Activated CD4-positive, alpha-beta T cell treated with anti-CD3 and anti-CD28 coated beads, Interleukin-2, amount 10 ng/mL, durations not matched to agents 7 days and 5 days (primary cell): ENCODE results near the gene ATP8B4. TPM values are rescaled to one million over a fixed set of nuclear protein-coding genes. Genes with fewer than 3 reads are reported as not detected.

Source experiments
- CTCF ChIA-PET: fragments of 350-600 bp; sonication (Branson Sonifier 250); formaldehyde crosslinking; loops from one replicate; lab custom pipeline; 2021; ENCODE audit warnings: antibody characterized with exemption; lab: Charles Lee
- POLR2A ChIA-PET: fragments of 350-600 bp; sonication (Branson Sonifier 250); formaldehyde crosslinking; loops from one replicate; lab custom pipeline; 2021; ENCODE audit warnings: antibody characterized with exemption; lab: Charles Lee
- DNase-seq: peaks from one replicate; pipeline ENCODE4 v3.0.0-alpha.2; 2020
- H3K27ac Mint-ChIP-seq: one replicate; pipeline ENCODE4 v1.8.0; 2021; ENCODE audit warnings: mild to moderate bottlenecking, moderate library complexity, mixed read lengths
- H3K27me3 Mint-ChIP-seq: one replicate; pipeline ENCODE4 v1.8.0; 2021; ENCODE audit warnings: mixed read lengths
- H3K36me3 Mint-ChIP-seq: one replicate; pipeline ENCODE4 v1.8.0; 2021; ENCODE audit warnings: low read depth, mixed read lengths
- H3K4me1 Mint-ChIP-seq: one replicate; pipeline ENCODE4 v1.8.0; 2021; ENCODE audit warnings: mixed read lengths
- H3K4me3 Mint-ChIP-seq: one replicate; pipeline ENCODE4 v1.8.0; 2021; ENCODE audit warnings: mild to moderate bottlenecking, moderate library complexity, mixed read lengths
- H3K9me3 Mint-ChIP-seq: one replicate; pipeline ENCODE4 v1.8.0; 2021; ENCODE audit warnings: mixed read lengths
- total RNA-seq, 2 experiments: library from RNA; stranded (reverse); gene quantifications; one replicate each; pipeline ENCODE4 v1.2.3, GENCODE V29; 2021

ATP8B4 gene
- total RNA-seq, 2 experiments from 2014 or later: 6.8 TPM

DNA sequence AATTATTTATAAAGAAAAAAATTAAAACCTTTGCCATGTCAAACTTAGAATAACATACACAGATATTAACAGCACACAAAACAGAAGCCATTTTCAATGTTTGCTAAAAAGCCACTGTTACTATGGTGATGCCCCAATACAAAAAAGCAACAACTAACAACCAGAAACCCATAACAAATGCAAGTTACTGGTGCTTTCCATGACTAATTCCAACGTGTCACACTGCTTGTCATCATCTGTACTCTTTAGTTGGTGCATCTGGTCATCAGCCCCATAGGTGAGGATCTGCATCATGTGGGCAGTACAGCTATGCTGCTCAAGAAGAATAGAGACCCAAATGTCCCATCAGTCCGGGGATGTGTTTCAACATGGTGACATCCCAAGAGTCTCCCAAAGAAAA, 52.8 kb downstream of the ATP8B4 start:
- peaks cover 5% of the 10 kb centered on the region for H3K27me3 Mint-ChIP-seq
- no peak overlapping the region for H3K4me3 Mint-ChIP-seq
- peak; percentile 25 for DNase-seq
- POLR2A ChIA-PET: interaction anchor here (0.7 kb wide), 1 partner anchor 71 kb away, joined by 3 read pairs; no protein-coding TSS in a partner anchor
- H3K4me1 Mint-ChIP-seq: peaks cover 18% of the 10 kb centered on the region
- H3K9me3 Mint-ChIP-seq: no peaks in the 10 kb centered on the region
- H3K36me3 Mint-ChIP-seq: peaks cover 2% of the 10 kb centered on the region
- CTCF ChIA-PET: no interaction called here
- H3K27ac Mint-ChIP-seq: no peak overlapping the region

DNA sequence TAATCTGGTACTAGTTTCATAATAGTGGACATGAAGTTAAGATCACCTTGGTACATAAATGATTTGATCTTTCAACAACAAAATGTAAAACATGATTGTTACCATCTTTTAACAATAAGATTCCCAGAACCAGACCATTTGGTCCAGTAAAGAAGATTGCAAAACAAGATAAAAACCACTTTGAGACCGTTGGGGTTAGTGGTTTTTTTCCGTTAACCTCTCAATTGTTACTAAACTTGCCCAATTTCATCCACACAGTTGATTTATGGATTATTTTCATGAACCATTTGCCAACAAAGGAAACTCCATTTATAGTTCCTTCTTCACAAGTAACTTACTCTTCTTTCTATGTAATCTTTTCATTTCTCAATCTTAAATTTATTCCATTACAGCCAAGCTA, 53.8 kb downstream of the ATP8B4 start:
- no peak overlapping the region for H3K27ac Mint-ChIP-seq
- POLR2A ChIA-PET: no interaction called here
- no peaks in the 10 kb centered on the region for H3K9me3 Mint-ChIP-seq
- H3K4me1 Mint-ChIP-seq: peaks cover 18% of the 10 kb centered on the region
- peaks cover 4% of the 10 kb centered on the region for H3K36me3 Mint-ChIP-seq
- DNase-seq: no peak
- CTCF ChIA-PET: no interaction called here
- peaks cover 5% of the 10 kb centered on the region for H3K27me3 Mint-ChIP-seq
- no peak overlapping the region for H3K4me3 Mint-ChIP-seq

DNA sequence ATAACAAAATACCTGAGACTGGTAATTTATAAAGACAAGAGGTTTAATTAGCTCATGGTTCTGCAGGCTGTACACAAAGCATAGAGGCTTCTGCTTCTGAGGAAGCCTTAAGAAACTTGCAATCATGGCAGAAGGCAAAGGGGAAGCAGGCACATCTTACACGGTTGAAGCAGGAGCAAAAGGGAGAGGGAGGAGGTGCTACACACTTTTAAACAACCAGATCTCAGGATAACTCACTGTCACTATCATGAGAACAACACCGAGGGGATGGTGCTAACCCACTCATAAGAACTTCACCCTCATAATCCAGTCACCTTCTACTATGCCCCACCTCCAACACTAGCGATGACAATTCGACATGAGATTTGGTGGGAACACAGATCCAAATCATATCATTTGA, 54.4 kb downstream of the ATP8B4 start:
- H3K27ac Mint-ChIP-seq: no peak overlapping the region
- CTCF ChIA-PET: interaction anchor here (1.4 kb wide), 1 partner anchor 10 kb away, joined by 3 read pairs; no protein-coding TSS in a partner anchor
- DNase-seq: no peak
- H3K4me1 Mint-ChIP-seq: peaks cover 18% of the 10 kb centered on the region
- H3K4me3 Mint-ChIP-seq: no peak overlapping the region
- peaks cover 5% of the 10 kb centered on the region for H3K27me3 Mint-ChIP-seq
- POLR2A ChIA-PET: no interaction called here
- peaks cover 4% of the 10 kb centered on the region for H3K36me3 Mint-ChIP-seq
- H3K9me3 Mint-ChIP-seq: no peaks in the 10 kb centered on the region

DNA sequence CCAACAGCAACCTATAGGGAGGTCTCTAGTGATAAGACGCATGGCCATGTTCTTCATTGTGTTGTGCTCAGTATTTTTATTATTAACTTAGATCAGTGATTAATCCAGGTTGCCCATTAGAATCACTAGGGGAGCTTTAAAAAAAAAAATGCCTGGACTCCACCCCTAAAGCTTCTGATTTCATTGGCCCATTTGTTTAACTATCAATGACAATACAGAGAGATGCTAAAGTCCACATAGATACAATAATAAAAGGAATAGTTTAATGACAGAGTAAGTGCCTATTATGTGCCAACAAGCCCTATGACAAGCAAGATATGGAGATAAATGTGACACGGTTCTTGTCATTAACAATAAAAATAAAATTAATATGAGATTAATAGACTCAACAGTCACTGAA, 55.8 kb downstream of the ATP8B4 start:
- DNase-seq: no peak
- H3K27ac Mint-ChIP-seq: no peak overlapping the region
- peaks cover 4% of the 10 kb centered on the region for H3K36me3 Mint-ChIP-seq
- ChIA-PET POLR2A (no interaction called here), CTCF (interaction anchor here (0.8 to 1.8 kb wide), 3 partner anchors 8 to 20 kb away, joined by 3 to 5 read pairs (median 4); no protein-coding TSS in a partner anchor)
- peaks cover 22% of the 10 kb centered on the region for H3K4me1 Mint-ChIP-seq
- H3K27me3 Mint-ChIP-seq: peaks cover 5% of the 10 kb centered on the region
- no peaks in the 10 kb centered on the region for H3K9me3 Mint-ChIP-seq
- H3K4me3 Mint-ChIP-seq: no peak overlapping the region

DNA sequence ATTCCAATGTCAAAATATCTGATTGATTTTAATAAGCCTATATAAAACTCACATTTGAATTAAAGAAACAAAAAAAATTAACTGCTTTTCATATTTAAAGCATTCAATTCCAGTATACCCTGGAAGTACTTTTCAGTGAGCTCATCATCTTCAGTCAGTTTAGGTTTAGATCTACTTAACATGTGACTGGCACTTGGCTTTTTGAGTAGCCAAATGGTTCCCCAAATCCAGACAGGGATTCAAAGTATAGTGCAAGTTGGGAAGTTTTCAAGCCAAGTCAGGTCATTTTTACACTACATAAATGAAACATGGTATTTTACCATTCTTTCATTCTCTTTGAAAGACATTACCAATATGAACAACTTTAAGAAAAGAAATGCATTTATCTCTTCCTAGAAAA, 57.5 kb downstream of the ATP8B4 start:
- Mint-ChIP-seq H3K9me3 (no peaks in the 10 kb centered on the region), H3K4me1 (peaks cover 13% of the 10 kb centered on the region), H3K4me3 (no peak overlapping the region), H3K27ac (no peak overlapping the region), H3K27me3 (peaks cover 1% of the 10 kb centered on the region), H3K36me3 (peaks cover 4% of the 10 kb centered on the region)
- no peak for DNase-seq
- CTCF ChIA-PET: interaction anchor here (0.6 to 0.9 kb wide), 3 partner anchors 13 to 1641 kb away, joined by 3 to 5 read pairs (median 4); no protein-coding TSS in a partner anchor
- POLR2A ChIA-PET: interaction anchor here (0.6 kb wide), 1 partner anchor 8 kb away, joined by 3 read pairs; no protein-coding TSS in a partner anchor

DNA sequence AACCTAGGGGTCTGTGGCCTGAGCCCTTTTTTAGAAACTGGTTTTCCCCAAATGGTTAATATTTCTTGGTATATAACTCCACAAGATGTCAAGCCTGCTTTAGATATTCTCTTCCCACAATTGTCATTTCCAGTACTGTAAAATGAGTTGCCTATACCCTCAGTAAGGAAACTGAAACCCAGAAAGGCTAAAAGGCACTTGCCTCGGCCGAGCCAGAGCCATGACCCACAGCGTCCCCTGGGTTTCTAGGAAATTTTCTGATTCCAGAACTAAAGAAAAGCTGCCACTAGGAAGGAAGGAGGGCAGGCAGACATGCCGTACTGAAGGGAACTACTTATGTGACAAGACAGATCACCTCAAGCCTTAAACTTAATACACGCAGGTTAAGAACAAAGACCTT, 59.1 kb downstream of the ATP8B4 start:
- ChIA-PET POLR2A (interaction anchor here (0.6 kb wide), 1 partner anchor 29 kb away, joined by 3 read pairs; no protein-coding TSS in a partner anchor), CTCF (interaction anchor here (0.5 kb wide), 1 partner anchor 1481 kb away, joined by 3 read pairs; no protein-coding TSS in a partner anchor)
- Mint-ChIP-seq H3K36me3 (peaks cover 4% of the 10 kb centered on the region), H3K27me3 (no peaks in the 10 kb centered on the region), H3K4me3 (no peak overlapping the region), H3K27ac (no peak overlapping the region), H3K4me1 (peaks cover 7% of the 10 kb centered on the region), H3K9me3 (no peaks in the 10 kb centered on the region)
- no peak for DNase-seq

DNA sequence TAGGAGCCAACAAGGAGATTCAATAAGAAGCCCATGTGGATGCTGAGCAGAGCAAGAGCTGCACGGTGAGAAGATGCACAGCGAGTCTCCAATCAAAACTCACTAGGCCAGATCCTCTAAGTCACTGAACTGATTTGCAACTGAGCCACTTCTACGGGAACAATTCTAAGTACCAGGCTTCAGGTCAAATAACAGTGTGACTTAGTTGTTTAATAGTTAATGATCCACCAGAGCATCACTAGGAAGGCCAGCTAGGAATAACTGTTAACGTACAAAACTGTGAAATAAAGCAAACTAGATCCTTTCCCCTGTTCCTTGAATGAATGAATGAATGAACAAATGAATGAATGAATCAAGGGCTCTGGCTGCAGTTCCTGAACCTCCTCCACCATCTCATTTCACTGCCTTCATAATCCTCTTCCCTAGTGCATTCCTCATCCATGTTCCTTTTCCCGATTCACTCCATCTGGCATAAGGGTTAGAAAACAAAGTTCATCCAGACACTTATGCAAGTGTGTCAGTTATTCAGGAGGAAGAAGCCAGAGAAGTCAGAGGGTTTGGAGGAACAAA, 59.7 kb downstream of the ATP8B4 start:
- Mint-ChIP-seq H3K4me3 (no peak overlapping the region), H3K9me3 (no peaks in the 10 kb centered on the region), H3K27ac (no peak overlapping the region), H3K36me3 (peaks cover 4% of the 10 kb centered on the region), H3K27me3 (no peaks in the 10 kb centered on the region), H3K4me1 (peaks cover 4% of the 10 kb centered on the region)
- DNase-seq: no peak
- ChIA-PET CTCF (no interaction called here), POLR2A (no interaction called here)

DNA sequence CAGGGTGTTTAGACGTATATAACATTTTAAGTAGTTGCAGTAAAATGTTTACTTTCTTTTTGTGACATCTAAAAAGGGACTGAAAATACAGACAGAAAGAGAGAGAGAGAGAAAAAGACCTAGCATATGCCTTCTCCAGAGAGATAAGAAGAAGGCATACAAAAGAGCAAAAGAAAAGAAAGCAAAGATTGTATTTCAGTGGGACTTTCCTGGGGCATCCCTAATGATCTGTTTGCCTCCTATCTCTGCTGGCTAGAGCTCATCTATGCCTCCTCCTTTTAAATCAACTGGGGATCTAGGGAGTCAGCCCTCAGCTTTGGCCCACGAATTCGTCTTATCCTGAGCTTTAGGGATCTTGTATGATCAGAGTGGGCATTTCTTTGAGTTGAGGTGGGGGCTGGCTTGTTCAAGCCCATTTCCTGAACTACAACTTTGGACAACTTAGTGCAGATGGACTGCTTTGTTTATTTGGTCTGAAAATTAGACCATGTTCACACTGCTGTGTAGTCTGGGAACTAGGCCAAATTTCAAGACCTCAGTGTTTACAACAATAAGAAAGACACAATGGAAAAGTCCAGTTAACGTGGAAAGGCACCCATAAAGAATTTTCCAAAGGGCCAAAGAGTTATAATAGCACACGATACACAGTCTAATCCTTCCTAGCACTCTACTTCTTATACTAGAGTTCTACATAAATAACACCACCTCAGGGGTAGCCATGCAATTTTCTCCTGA, 61.0 kb downstream of the ATP8B4 start:
- DNase-seq: no peak
- POLR2A ChIA-PET: no interaction called here
- H3K27me3 Mint-ChIP-seq: no peaks in the 10 kb centered on the region
- H3K9me3 Mint-ChIP-seq: no peaks in the 10 kb centered on the region
- peaks cover 2% of the 10 kb centered on the region for H3K36me3 Mint-ChIP-seq
- H3K4me1 Mint-ChIP-seq: peaks cover 4% of the 10 kb centered on the region
- no peak overlapping the region for H3K4me3 Mint-ChIP-seq
- no peak overlapping the region for H3K27ac Mint-ChIP-seq
- CTCF ChIA-PET: interaction anchor here (1.6 kb wide), 1 partner anchor 16 kb away, joined by 4 read pairs; no protein-coding TSS in a partner anchor

DNA sequence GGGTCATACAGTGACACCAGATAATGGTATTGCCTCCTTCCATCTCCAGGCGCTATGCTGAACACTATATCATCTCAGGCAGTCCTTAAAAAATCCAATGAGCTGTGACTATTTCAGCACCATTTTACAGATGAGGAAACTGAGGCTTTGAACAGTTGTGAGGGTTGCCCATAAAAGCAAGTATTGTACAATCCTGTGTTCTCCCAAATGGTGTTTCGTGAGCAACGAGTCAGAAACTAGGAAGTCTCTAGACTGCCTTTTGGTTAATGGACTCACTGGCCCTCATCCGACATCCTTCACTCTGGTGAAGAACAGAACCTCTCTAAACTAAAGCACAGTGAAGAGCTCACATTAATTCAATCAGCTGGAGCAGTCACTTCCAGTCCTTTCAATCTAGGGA, 61.8 kb downstream of the ATP8B4 start:
- peaks cover 4% of the 10 kb centered on the region for H3K4me1 Mint-ChIP-seq
- CTCF ChIA-PET: interaction anchor here (1.6 kb wide), 1 partner anchor 17 kb away, joined by 4 read pairs; no protein-coding TSS in a partner anchor
- POLR2A ChIA-PET: no interaction called here
- H3K9me3 Mint-ChIP-seq: no peaks in the 10 kb centered on the region
- no peak overlapping the region for H3K27ac Mint-ChIP-seq
- H3K27me3 Mint-ChIP-seq: no peaks in the 10 kb centered on the region
- no peak overlapping the region for H3K4me3 Mint-ChIP-seq
- DNase-seq: no peak
- peaks cover 2% of the 10 kb centered on the region for H3K36me3 Mint-ChIP-seq

DNA sequence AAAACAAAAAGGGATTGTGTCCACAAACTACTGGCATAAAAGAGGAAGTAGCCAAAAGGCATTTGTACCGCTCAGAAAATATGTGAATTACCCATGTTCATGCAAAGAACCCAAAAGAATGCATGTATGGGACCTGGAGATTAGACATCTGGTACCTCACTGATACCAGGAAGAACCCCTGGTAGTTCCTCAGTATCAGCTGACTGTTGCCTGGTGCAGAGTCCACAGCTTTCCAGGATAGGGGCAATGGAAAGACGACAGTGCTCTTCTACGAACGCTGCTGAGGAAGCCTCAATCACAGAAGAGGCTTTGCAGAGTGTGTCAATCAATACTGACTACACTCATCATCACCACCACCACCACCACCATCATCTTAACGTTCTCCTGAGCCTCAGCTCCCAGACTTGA, 63.3 kb downstream of the ATP8B4 start:
- H3K36me3 Mint-ChIP-seq: peaks cover 2% of the 10 kb centered on the region
- no peak for DNase-seq
- peaks cover 4% of the 10 kb centered on the region for H3K4me1 Mint-ChIP-seq
- CTCF ChIA-PET: interaction anchor here (0.9 to 1.3 kb wide), 2 partner anchors 8 to 43 kb away, joined by 3 read pairs; no protein-coding TSS in a partner anchor
- no peaks in the 10 kb centered on the region for H3K9me3 Mint-ChIP-seq
- POLR2A ChIA-PET: no interaction called here
- no peaks in the 10 kb centered on the region for H3K27me3 Mint-ChIP-seq
- no peak overlapping the region for H3K4me3 Mint-ChIP-seq
- no peak overlapping the region for H3K27ac Mint-ChIP-seq

DNA sequence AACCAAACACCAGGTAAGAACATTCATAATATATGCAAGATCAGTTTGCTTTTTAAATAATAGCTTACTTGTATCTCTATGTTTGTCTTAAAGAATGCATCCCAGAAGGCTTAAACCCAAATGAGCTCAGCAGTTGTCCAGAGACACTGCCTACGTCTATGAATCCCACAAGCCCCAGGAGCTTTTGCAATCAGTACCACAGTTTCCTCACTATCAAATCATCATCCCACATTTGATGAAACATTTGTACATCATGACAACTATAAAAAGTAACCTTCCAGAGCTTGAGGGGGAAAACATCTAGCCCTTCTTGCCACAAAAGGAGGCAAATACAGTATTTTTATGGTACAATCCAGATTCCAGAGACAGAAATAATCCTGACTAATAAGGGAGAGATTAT, 63.7 kb downstream of the ATP8B4 start:
- no peaks in the 10 kb centered on the region for H3K36me3 Mint-ChIP-seq
- POLR2A ChIA-PET: no interaction called here
- H3K27ac Mint-ChIP-seq: no peak overlapping the region

DNA sequence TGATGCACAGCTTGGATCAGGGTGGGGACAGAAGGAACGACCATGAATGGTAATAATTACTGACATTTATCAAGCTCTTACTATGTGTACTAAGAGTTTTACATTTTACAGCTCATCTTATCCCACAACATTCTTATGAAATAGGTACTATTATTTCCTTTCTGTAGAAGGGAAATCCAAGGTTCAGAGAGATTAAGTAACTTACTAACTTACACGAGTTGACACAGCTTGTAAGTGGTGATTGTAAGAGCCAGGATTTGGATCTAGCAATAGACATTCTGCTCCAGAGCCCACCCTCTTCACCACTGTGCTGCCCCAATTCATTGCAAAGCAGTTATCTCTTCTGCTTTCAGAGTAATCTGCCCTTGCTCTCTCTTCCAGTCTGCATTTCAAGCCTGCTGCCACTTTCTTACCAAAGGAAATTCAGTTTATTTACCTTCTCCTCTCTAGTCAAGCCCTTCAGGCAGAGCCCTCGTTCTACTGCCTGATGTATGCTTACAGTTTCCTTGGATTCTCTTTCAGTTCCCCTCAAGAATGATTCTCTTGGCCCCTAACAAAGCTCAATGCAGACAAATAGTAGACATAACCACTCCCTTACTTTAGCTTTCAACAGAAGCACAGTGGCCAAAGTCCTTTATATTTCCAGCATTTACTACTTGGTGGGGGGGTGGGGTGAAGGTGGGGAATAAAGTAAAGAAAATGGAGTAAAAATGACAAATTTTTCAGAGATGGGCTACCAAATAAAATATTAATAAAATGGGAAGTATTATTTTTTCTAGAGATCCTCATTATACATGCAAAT, 65.8 kb downstream of the ATP8B4 start:
- Mint-ChIP-seq H3K27ac (no peak overlapping the region), H3K27me3 (peaks cover 2% of the 10 kb centered on the region), H3K9me3 (peaks cover 2% of the 10 kb centered on the region), H3K4me1 (no peaks in the 10 kb centered on the region), H3K4me3 (no peak overlapping the region), H3K36me3 (no peaks in the 10 kb centered on the region)
- DNase-seq: no peak
- ChIA-PET CTCF (interaction anchor here (1.8 kb wide), 1 partner anchor 10 kb away, joined by 5 read pairs; no protein-coding TSS in a partner anchor), POLR2A (interaction anchor here (0.6 kb wide), 1 partner anchor 9 kb away, joined by 3 read pairs; no protein-coding TSS in a partner anchor)

More for the DNA sequence above, 63.7 kb downstream of the ATP8B4 start:
- DNase-seq: no peak
- Mint-ChIP-seq H3K4me3 (no peak overlapping the region), H3K27me3 (no peaks in the 10 kb centered on the region), H3K9me3 (no peaks in the 10 kb centered on the region), H3K4me1 (peaks cover 4% of the 10 kb centered on the region)
- CTCF ChIA-PET: interaction anchor here (0.6 to 1.3 kb wide), 3 partner anchors 9 to 731 kb away, joined by 3 to 4 read pairs (median 3); no protein-coding TSS in a partner anchor
